Liver (tissue), 3 donors: Measurements from ENCODE around the gene ZNF189.

ENCODE experiments used
- GABPA ChIP-seq, 2 donors: IDR thresholded peaks in 1 of 2; conservative IDR thresholded peaks in 1 of 2; 2 replicates each; pipeline ENCODE4 v1.6.1; 2016; ENCODE audit warnings: antibody characterized with exemption in 2 of 2, mild to moderate bottlenecking in 1 of 2, moderate library complexity in 1 of 2
- RAD21 ChIP-seq, 2 donors: IDR thresholded peaks; 2 replicates each; pipeline ENCODE4 v1.6.1; 2016; ENCODE audit warnings: antibody characterized with exemption in 2 of 2, mild to moderate bottlenecking in 2 of 2
- TAF1 ChIP-seq: conservative IDR thresholded peaks from 2 replicates; pipeline ENCODE4 v1.6.1; 2016; ENCODE audit warnings: antibody characterized with exemption, mild to moderate bottlenecking
- YY1 ChIP-seq: IDR thresholded peaks from 2 replicates; pipeline ENCODE4 v1.6.1; 2016; ENCODE audit warnings: antibody characterized with exemption, mild to moderate bottlenecking
- TF ChIP-seq, protein P1 (sequence below): IDR thresholded peaks from 2 replicates; pipeline ENCODE4 v1.6.1; 2016; ENCODE audit warnings: antibody characterized with exemption
- TF ChIP-seq, protein P2 (sequence below): fragments of 150-350 bp; IDR thresholded peaks from 2 replicates; pipeline ENCODE4 v1.5.1; 2017; ENCODE audit warnings: improper control_type of control experiment, low read depth, low read length; ENCODE audit not compliant: missing input control
- TF ChIP-seq, protein P3 (sequence below): IDR thresholded peaks from 2 replicates; pipeline ENCODE4 v1.6.1; 2016; ENCODE audit warnings: antibody characterized with exemption
- donor health status: healthy.
- donor health status: healthy.

DNA sequence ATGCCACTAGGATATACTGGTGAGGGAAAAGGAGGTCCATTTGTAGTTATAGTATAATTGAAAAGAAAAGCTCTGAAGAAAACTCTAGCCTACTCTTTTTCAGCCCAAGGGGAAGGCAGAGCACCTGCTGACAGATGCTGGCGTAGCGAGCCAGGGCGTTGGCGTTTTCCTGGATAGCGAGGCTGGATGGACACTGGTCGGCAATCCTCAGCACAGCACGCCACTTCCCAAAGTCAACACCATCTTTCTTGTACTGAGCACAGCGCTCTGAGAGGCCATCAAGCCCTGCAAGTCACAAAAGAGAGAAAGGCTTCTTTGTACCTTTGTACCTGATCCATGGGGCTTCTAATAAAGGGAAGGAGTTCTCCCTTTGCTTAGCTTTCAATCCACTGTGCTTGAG lies 28.7 kb downstream of the ZNF189 start:
- TF ChIP-seq, protein P1, sequence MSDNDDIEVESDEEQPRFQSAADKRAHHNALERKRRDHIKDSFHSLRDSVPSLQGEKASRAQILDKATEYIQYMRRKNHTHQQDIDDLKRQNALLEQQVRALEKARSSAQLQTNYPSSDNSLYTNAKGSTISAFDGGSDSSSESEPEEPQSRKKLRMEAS: no peak
- TF ChIP-seq RAD21 (IDR thresholded peaks at IDR 0.05) (no peak), YY1 (no peak), GABPA (IDR thresholded peaks at IDR 0.05 in 1 of 2, conservative IDR thresholded peaks at IDR 0.05 in 1 of 2) (no peak), TAF1 (no peak)
- TF ChIP-seq, protein P2, sequence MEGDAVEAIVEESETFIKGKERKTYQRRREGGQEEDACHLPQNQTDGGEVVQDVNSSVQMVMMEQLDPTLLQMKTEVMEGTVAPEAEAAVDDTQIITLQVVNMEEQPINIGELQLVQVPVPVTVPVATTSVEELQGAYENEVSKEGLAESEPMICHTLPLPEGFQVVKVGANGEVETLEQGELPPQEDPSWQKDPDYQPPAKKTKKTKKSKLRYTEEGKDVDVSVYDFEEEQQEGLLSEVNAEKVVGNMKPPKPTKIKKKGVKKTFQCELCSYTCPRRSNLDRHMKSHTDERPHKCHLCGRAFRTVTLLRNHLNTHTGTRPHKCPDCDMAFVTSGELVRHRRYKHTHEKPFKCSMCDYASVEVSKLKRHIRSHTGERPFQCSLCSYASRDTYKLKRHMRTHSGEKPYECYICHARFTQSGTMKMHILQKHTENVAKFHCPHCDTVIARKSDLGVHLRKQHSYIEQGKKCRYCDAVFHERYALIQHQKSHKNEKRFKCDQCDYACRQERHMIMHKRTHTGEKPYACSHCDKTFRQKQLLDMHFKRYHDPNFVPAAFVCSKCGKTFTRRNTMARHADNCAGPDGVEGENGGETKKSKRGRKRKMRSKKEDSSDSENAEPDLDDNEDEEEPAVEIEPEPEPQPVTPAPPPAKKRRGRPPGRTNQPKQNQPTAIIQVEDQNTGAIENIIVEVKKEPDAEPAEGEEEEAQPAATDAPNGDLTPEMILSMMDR: no peak
- TF ChIP-seq, protein P3, sequence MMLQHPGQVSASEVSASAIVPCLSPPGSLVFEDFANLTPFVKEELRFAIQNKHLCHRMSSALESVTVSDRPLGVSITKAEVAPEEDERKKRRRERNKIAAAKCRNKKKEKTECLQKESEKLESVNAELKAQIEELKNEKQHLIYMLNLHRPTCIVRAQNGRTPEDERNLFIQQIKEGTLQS: no peak
